ENCODE results near the gene JADE3.

Gene JADE3

DNA sequence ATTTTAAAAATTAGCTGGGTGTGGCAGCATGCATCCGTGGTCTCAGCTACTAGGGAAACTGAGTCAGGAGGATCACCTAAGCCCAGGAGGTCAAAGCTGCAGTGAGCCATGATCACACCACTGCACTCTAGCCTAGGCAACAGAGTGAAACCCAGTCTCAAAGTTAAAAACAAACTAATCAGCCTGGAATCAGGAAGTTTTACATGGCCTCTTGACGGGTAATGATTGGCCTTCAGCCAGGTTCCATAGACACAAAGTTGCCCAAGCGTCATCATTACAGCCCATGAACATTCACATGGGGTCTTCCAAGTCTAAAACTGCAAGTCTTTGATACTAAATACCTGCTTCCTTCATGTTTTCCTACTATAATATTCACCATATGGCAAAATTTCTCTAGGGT is 156.0 kb downstream of the JADE3 start:
- H3K4me3 ChIP-seq (ENCODE audit: low read depth, low read length) = no peak overlapping the region
- in situ Hi-C loops (cut with HindIII; ENCODE audit: low sequenced_read_pairs) = no loop called here
- no peak for DNase-seq (ENCODE audit: low read depth)
- TF ChIP-seq, protein P1, sequence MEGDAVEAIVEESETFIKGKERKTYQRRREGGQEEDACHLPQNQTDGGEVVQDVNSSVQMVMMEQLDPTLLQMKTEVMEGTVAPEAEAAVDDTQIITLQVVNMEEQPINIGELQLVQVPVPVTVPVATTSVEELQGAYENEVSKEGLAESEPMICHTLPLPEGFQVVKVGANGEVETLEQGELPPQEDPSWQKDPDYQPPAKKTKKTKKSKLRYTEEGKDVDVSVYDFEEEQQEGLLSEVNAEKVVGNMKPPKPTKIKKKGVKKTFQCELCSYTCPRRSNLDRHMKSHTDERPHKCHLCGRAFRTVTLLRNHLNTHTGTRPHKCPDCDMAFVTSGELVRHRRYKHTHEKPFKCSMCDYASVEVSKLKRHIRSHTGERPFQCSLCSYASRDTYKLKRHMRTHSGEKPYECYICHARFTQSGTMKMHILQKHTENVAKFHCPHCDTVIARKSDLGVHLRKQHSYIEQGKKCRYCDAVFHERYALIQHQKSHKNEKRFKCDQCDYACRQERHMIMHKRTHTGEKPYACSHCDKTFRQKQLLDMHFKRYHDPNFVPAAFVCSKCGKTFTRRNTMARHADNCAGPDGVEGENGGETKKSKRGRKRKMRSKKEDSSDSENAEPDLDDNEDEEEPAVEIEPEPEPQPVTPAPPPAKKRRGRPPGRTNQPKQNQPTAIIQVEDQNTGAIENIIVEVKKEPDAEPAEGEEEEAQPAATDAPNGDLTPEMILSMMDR (IDR thresholded peaks at IDR 0.05; ENCODE audit: low read depth, low read length, missing control alignments) = no peak

DNA sequence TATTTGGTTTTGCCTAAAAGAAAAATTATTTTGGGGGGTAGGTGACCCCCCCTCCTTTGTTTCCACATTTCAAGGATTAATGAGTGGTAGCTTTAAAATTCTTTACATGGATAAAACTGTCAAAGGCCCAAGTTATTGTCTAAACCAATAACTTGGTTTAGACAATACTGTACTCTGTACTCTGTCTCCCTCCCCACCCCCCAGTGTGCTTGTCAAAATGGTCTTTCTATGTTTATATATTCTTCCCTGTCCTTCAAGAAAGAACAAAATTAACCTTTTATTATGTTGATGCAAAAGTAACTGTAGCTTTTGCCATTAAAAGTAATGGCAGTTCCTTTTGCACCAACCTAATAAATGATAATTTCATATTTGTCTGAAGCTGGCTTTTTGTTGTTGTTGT is 156.5 kb downstream of the JADE3 start:
- TF ChIP-seq, protein P1 (IDR thresholded peaks at IDR 0.05; ENCODE audit: low read depth, low read length, missing control alignments) = no peak
- in situ Hi-C loops (cut with HindIII; ENCODE audit: low sequenced_read_pairs) = no loop called here
- no peak overlapping the region for H3K4me3 ChIP-seq (ENCODE audit: low read depth, low read length)
- DNase-seq (ENCODE audit: low read depth) = no peak

DNA sequence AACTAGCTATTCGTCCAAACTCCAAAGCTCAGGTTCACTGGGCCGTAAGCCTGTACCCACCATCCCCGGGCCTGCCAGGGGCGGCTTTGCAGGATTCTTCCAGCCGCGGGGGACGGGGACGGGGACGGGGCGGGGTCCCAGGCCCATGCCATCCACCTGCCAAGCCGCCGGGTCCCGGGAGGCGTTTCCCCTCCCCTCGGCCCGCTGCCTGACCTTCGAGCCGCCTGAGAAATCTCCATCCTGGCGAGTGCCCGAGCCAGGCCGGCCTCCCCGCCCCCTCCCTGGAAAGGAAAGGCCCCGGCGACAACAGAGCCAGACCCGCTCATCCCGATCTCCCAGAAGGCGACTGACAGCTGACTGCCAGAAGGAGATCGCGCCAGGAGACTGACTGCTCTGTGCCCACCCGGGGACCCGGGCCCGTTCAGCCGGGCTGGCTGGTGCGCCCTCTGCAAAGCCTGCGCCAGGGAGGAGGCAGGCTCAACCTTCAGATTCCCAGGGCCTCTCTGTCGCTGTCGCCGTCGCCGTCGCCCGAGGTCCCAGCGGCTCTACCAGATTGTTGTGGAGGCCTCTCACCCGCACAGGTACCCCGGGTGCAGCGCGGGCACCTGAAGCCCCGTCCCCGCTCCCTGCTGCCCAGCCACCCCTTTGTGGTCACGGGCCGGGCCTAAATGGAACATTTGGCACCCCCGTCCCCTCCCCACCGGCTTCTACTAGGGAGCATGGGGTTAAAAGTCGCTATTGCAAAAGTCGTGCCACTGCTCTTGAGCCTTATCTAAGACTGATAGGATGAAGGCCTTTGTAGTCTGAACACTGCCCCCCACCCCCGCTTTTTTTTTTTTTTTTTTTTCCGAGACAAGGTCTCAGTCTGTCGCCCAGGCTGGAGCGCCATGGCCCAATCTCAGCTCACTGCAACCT is 166.2 kb downstream of the JADE3 start, which contains the start of gene RGN:
TSS of gene RGN (plus strand) at position 315 of the 915 bp plus-strand sequence. CDS start 2,702 bp downstream, outside the sequence.
- no peak for DNase-seq (ENCODE audit: low read depth)
- in situ Hi-C loops (cut with HindIII; ENCODE audit: low sequenced_read_pairs) = no loop called here
- H3K4me3 ChIP-seq (ENCODE audit: low read depth, low read length) = peak within 1 kb of the TSS; percentile 10
- TF ChIP-seq, protein P1 (IDR thresholded peaks at IDR 0.05; ENCODE audit: low read depth, low read length, missing control alignments) = no peak

DNA sequence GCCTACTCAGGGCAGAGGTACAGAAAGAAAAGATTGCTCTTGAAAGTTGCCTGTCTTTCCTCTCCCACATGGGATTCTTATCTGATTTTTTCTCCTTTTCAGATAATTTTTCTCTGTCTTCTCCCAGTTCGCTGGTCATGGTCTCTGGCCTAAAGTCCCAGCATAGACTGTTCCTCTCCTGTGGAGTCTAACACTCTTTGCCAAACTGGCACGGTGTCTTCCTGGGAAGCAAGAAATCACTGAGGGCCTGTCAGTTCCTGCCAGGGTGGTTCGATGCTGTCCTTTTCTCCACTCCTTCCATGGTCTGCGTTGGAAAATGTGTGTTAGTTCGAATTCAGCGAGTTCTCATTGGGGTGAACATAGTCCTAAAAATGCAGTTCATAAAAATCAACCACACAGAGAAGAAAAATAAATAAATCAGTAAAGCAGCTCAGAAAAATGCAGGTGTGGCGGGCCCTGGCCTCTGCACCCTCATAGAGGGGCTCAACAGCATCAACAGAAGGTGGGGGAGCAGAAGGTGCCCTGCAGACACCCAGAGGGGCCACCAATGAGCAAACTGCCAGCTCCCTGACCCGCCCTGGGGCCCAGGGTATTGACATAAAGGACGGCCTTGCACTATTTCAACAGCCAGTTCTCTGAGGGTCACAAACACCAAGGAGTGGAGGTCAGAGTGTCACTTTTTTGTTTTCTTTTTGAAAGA is 168.1 kb downstream of the JADE3 start:
- H3K4me3 ChIP-seq (ENCODE audit: low read depth, low read length) = no peak overlapping the region
- TF ChIP-seq, protein P1 (IDR thresholded peaks at IDR 0.05; ENCODE audit: low read depth, low read length, missing control alignments) = no peak
- no peak for DNase-seq (ENCODE audit: low read depth)
- in situ Hi-C loops (cut with HindIII; ENCODE audit: low sequenced_read_pairs) = no loop called here

DNA sequence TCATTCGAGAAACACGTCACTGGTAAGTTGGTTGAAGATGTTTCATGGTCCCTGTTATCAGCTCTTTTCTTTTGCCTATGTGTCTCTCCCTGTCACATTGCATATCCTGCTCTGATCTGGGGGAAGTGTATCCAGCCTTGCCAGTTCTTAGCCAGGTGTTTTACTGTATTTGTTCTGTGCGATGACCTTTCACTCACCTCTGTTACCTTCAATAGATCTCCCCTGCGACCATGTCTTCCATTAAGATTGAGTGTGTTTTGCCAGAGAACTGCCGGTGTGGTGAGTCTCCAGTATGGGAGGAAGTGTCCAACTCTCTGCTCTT is 168.7 kb downstream of the JADE3 start:
- TF ChIP-seq, protein P1 (IDR thresholded peaks at IDR 0.05; ENCODE audit: low read depth, low read length, missing control alignments) = no peak
- in situ Hi-C loops (cut with HindIII; ENCODE audit: low sequenced_read_pairs) = no loop called here
- DNase-seq (ENCODE audit: low read depth) = no peak

DNA sequence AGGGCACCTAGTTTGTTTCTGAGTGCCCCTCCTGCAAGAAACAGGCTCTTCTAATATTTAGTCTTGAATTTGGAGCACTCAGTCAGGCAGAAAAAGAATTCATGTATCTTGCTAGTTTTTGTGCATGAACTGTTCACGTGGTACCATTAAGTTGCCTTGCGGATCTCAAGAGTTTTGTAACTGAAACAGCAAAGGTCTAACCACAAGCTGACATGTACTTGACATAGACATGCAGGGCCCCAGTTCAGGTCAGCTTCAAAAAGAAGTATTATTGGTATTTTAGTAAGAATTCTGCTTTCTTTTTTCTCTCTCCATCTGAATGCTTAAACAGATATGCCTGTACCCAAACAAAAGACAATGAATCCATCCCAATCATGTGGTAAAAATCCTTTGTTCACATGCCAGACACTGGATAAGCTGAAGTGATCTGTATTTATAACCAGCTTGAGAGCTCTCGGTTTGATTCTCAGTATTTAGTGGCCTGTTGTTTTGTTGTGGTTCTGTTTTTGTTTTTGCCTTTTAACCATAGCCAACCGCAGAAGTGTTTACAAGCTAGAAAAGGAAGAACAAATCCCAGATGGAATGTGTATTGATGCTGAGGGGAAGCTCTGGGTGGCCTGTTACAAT is 179.0 kb downstream of the JADE3 start:
- in situ Hi-C loops (cut with HindIII; ENCODE audit: low sequenced_read_pairs) = no loop called here
- TF ChIP-seq, protein P1 (IDR thresholded peaks at IDR 0.05; ENCODE audit: low read depth, low read length, missing control alignments) = no peak
- no peak overlapping the region for H3K4me3 ChIP-seq (ENCODE audit: low read depth, low read length)
- peak; percentile 15 for DNase-seq (ENCODE audit: low read depth)

More for the DNA sequence above, 168.7 kb downstream of the JADE3 start:
- H3K4me3 ChIP-seq (ENCODE audit: low read depth, low read length) = no peak overlapping the region
